ACC112 (cell line): ENCODE measurements around the gene TRIM63.

Experiments used
- H2AFZ ChIP-seq: fragments of 200-600 bp; sonication (generic); one replicate; pipeline ENCODE4 v1.6.0; 2017; ENCODE audit warnings: antibody characterized with exemption, low read length; ENCODE audit not compliant: unreplicated experiment
- H3K27ac ChIP-seq: fragments of 200-600 bp; sonication (generic); 2 replicates; pipeline ENCODE4 v1.5.1; 2014; ENCODE audit warnings: low read depth, mild to moderate bottlenecking, antibody characterized with exemption, low read length, moderate library complexity
- H3K27me3 ChIP-seq: fragments of 200-600 bp; sonication (generic); 2 replicates; pipeline ENCODE4 v1.6.1; 2014; ENCODE audit warnings: mild to moderate bottlenecking, antibody characterized with exemption, low read length, moderate library complexity, mixed read lengths; ENCODE audit not compliant: insufficient read depth
- H3K36me3 ChIP-seq: fragments of 200-600 bp; sonication (generic); 2 replicates; pipeline ENCODE4 v1.6.1; 2016; ENCODE audit warnings: mild to moderate bottlenecking, antibody characterized with exemption, low read length, moderate library complexity, mixed read lengths; ENCODE audit not compliant: insufficient read depth
- H3K4me1 ChIP-seq: fragments of 200-600 bp; sonication (generic); one replicate; pipeline ENCODE4 v1.6.1; 2016; ENCODE audit warnings: low read length, mixed read lengths; ENCODE audit not compliant: insufficient read depth, unreplicated experiment, control insufficient read depth
- H3K4me3 ChIP-seq: fragments of 200-600 bp; sonication (generic); 2 replicates; pipeline ENCODE4 v1.5.1; 2014; ENCODE audit warnings: mild to moderate bottlenecking, low read depth, low read length
- H3K79me2 ChIP-seq: fragments of 200-600 bp; sonication (generic); one replicate; pipeline ENCODE4 v1.6.0; 2016; ENCODE audit warnings: low read length; ENCODE audit not compliant: control insufficient read depth, unreplicated experiment, insufficient read depth

Gene TRIM63

GRCh38 chr1:26023009-26023408, 44.4 kb downstream of the TRIM63 start:
- Histone ChIP-seq H2AFZ (no peak overlapping the region), H3K27ac (no peak overlapping the region), H3K4me1 (peaks cover 24% of the 10 kb centered on the region), H3K79me2 (no peaks in the 10 kb centered on the region), H3K4me3 (no peak overlapping the region), H3K36me3 (no peaks in the 10 kb centered on the region), H3K27me3 (no peaks in the 10 kb centered on the region)

GRCh38 chr1:26022404-26022779, 45.0 kb downstream of the TRIM63 start:
- Histone ChIP-seq H3K36me3 (no peaks in the 10 kb centered on the region), H3K27ac (no peak overlapping the region), H3K79me2 (no peaks in the 10 kb centered on the region), H3K4me1 (peaks cover 20% of the 10 kb centered on the region), H2AFZ (no peak overlapping the region), H3K4me3 (no peak overlapping the region), H3K27me3 (no peaks in the 10 kb centered on the region)

- Histone ChIP-seq H3K79me2 (no peaks in the 10 kb centered on the region), H3K27me3 (no peaks in the 10 kb centered on the region), H3K4me1 (peaks cover 20% of the 10 kb centered on the region), H3K4me3 (no peak within 1 kb of the TSS), H3K36me3 (no peaks in the 10 kb centered on the region), H3K27ac (no peak within 1 kb of the TSS), H2AFZ (no peak within 1 kb of the TSS)
Observed at GRCh38 chr1:26021647-26022403, 45.6 kb downstream of the TRIM63 start, which contains the start of gene EXTL1. Gene EXTL1 (plus strand): TSS chr1:26021775. CDS start chr1:26022647, 872 bp downstream.

GRCh38 chr1:26020941-26021646, 46.3 kb downstream of the TRIM63 start:
- Histone ChIP-seq H3K79me2 (no peaks in the 10 kb centered on the region), H3K36me3 (no peaks in the 10 kb centered on the region), H3K4me3 (no peak overlapping the region), H3K27me3 (no peaks in the 10 kb centered on the region), H3K4me1 (peaks cover 20% of the 10 kb centered on the region), H2AFZ (no peak overlapping the region), H3K27ac (no peak overlapping the region)

GRCh38 chr1:26020330-26020768, 47.1 kb downstream of the TRIM63 start:
- H3K4me3 ChIP-seq: no peak overlapping the region
- no peak overlapping the region for H3K27ac ChIP-seq
- H3K4me1 ChIP-seq: peaks cover 22% of the 10 kb centered on the region
- H3K27me3 ChIP-seq: no peaks in the 10 kb centered on the region
- no peaks in the 10 kb centered on the region for H3K36me3 ChIP-seq
- no peak overlapping the region for H2AFZ ChIP-seq
- no peaks in the 10 kb centered on the region for H3K79me2 ChIP-seq

- H3K27ac ChIP-seq: no peak overlapping the region
- no peaks in the 10 kb centered on the region for H3K36me3 ChIP-seq
- no peaks in the 10 kb centered on the region for H3K27me3 ChIP-seq
- H3K4me1 ChIP-seq: peaks cover 25% of the 10 kb centered on the region
- no peaks in the 10 kb centered on the region for H3K79me2 ChIP-seq
- peak overlapping the region; percentile 73 for H2AFZ ChIP-seq
- H3K4me3 ChIP-seq: no peak overlapping the region
Observed at GRCh38 chr1:26019641-26020315, 47.7 kb downstream of the TRIM63 start.

- Histone ChIP-seq H3K4me1 (peaks cover 25% of the 10 kb centered on the region), H3K36me3 (no peaks in the 10 kb centered on the region), H3K27me3 (no peaks in the 10 kb centered on the region), H3K79me2 (no peaks in the 10 kb centered on the region), H3K27ac (no peak overlapping the region), H3K4me3 (no peak overlapping the region), H2AFZ (no peak overlapping the region)
Observed at GRCh38 chr1:26017606-26018005, 49.8 kb downstream of the TRIM63 start.

GRCh38 chr1:26016953-26017545, 50.4 kb downstream of the TRIM63 start:
- peaks cover 25% of the 10 kb centered on the region for H3K4me1 ChIP-seq
- H3K27ac ChIP-seq: no peak overlapping the region
- H3K27me3 ChIP-seq: no peaks in the 10 kb centered on the region
- no peaks in the 10 kb centered on the region for H3K79me2 ChIP-seq
- H2AFZ ChIP-seq: no peak overlapping the region
- H3K4me3 ChIP-seq: no peak overlapping the region
- H3K36me3 ChIP-seq: no peaks in the 10 kb centered on the region

- no peak overlapping the region for H3K27ac ChIP-seq
Observed at GRCh38 chr1:26016258-26016952, 51.0 kb downstream of the TRIM63 start.

GRCh38 chr1:26015358-26015757, 52.1 kb downstream of the TRIM63 start:
- H3K27me3 ChIP-seq: no peaks in the 10 kb centered on the region
- H3K4me3 ChIP-seq: no peak overlapping the region
- no peak overlapping the region for H3K27ac ChIP-seq
- no peak overlapping the region for H2AFZ ChIP-seq
- H3K79me2 ChIP-seq: no peaks in the 10 kb centered on the region
- H3K36me3 ChIP-seq: no peaks in the 10 kb centered on the region
- peaks cover 16% of the 10 kb centered on the region for H3K4me1 ChIP-seq

More at GRCh38 chr1:26016258-26016952, 51.0 kb downstream of the TRIM63 start:
- Histone ChIP-seq H3K36me3 (no peaks in the 10 kb centered on the region), H2AFZ (no peak overlapping the region), H3K4me1 (peaks cover 25% of the 10 kb centered on the region), H3K27me3 (no peaks in the 10 kb centered on the region), H3K4me3 (no peak overlapping the region), H3K79me2 (no peaks in the 10 kb centered on the region)
